ENCODE measurements around the gene ZWILCH.
A peak's percentile ranks its signal among the peaks of the same experiment; 100 is the strongest.
"Not testable (repeated sequence)": the region's sequence is repeated elsewhere in the genome, so short reads cannot be mapped to it uniquely, and the experiment has no call there.

The ZWILCH gene

GRCh38 chr15:66504563-66505429 lies at the start of gene ZWILCH, which contains the start of gene RPL4:
Gene ZWILCH (plus strand): TSS chr15:66505326. CDS start chr15:66505339, 13 bp downstream.
Gene RPL4 (minus strand): TSS chr15:66504855. CDS start chr15:66504790, 65 bp downstream.
- peak; percentile 86 for DNase-seq

- no peak for DNase-seq
Measured at GRCh38 chr15:66456211-66456610, 48.9 kb upstream of the ZWILCH start.

- peak; percentile 18 for DNase-seq
Measured at GRCh38 chr15:66459818-66460615, 45.1 kb upstream of the ZWILCH start.

- DNase-seq: not testable (repeated sequence)
Measured at GRCh38 chr15:66461294-66461693, 43.8 kb upstream of the ZWILCH start.

- DNase-seq: no peak
Measured at GRCh38 chr15:66461917-66462316, 43.2 kb upstream of the ZWILCH start.

GRCh38 chr15:66462627-66463026 lies 42.5 kb upstream of the ZWILCH start:
- no peak for DNase-seq

- DNase-seq: not testable (repeated sequence)
Measured at GRCh38 chr15:66465294-66465693, 39.8 kb upstream of the ZWILCH start.

GRCh38 chr15:66467162-66468040 lies 37.7 kb upstream of the ZWILCH start:
- not testable (repeated sequence) for DNase-seq

- not testable (repeated sequence) for DNase-seq
Measured at GRCh38 chr15:66470825-66471224, 34.3 kb upstream of the ZWILCH start.

- DNase-seq: peak; percentile 80
Measured at GRCh38 chr15:66472176-66472999, 32.7 kb upstream of the ZWILCH start.

- no peak for DNase-seq
Measured at GRCh38 chr15:66474135-66474534, 31.0 kb upstream of the ZWILCH start.

GRCh38 chr15:66474963-66475362 lies 30.2 kb upstream of the ZWILCH start:
- no peak for DNase-seq

GRCh38 chr15:66476535-66476934 lies 28.6 kb upstream of the ZWILCH start:
- no peak for DNase-seq

GRCh38 chr15:66477011-66477410 lies 28.1 kb upstream of the ZWILCH start:
- no peak for DNase-seq

- no peak for DNase-seq
Measured at GRCh38 chr15:66480267-66480666, 24.9 kb upstream of the ZWILCH start.

GRCh38 chr15:66481107-66481856 lies 23.8 kb upstream of the ZWILCH start:
- peak; percentile 41 for DNase-seq

GRCh38 chr15:66482539-66482938 lies 22.6 kb upstream of the ZWILCH start:
- no peak for DNase-seq

- DNase-seq: no peak
Measured at GRCh38 chr15:66483131-66483566, 22.0 kb upstream of the ZWILCH start.

GRCh38 chr15:66484539-66485112 lies 20.5 kb upstream of the ZWILCH start:
- no peak for DNase-seq

- no peak for DNase-seq
Measured at GRCh38 chr15:66486887-66487286, 18.2 kb upstream of the ZWILCH start.

- no peak for DNase-seq
Measured at GRCh38 chr15:66488525-66488924, 16.6 kb upstream of the ZWILCH start.

Data from kidney glomerular epithelial cell (primary cell).